GM23338 (cell line): ENCODE data around the gene PNP. TPM values are rescaled to one million over a fixed set of nuclear protein-coding genes. Genes with fewer than 3 reads are reported as not detected.
A peak's percentile ranks its signal among the peaks of the same experiment; 100 is the strongest.

Experiments used
- ATAC-seq: fragments of 200-7000 bp; cut with Tn5 transposase; 3 replicates; pipeline ENCODE4 v1.9.1; 2020
- DNase-seq: peaks from one replicate; pipeline ENCODE4 v3.0.0-alpha.2; 2015; ENCODE audit warnings: low spot score
- H2AFZ ChIP-seq: fragments of 200-600 bp; sonication (generic); 2 replicates; pipeline ENCODE4 v1.8.0; 2016; ENCODE audit warnings: antibody characterized with exemption, mild to moderate bottlenecking, moderate library complexity
- H3F3A ChIP-seq: fragments of 200-600 bp; sonication (generic); replicated peaks from 2 replicates; pipeline ENCODE4 v1.8.0; 2017; ENCODE audit warnings: antibody characterized with exemption, mixed run types, low read depth
- H3K27ac ChIP-seq: fragments of 200-600 bp; sonication (generic); 2 replicates; pipeline ENCODE4 v1.6.1; 2016; ENCODE audit warnings: low read depth
- H3K27me3 ChIP-seq: fragments of 200-600 bp; sonication (generic); 2 replicates; pipeline ENCODE4 v1.8.0; 2016; ENCODE audit warnings: mild to moderate bottlenecking, mixed run types, moderate library complexity; ENCODE audit not compliant: insufficient read depth
- H3K36me3 ChIP-seq: fragments of 200-600 bp; sonication (generic); 2 replicates; pipeline ENCODE4 v1.8.0; 2016; ENCODE audit warnings: mild to moderate bottlenecking; ENCODE audit not compliant: insufficient read depth
- H3K4me1 ChIP-seq: fragments of 200-600 bp; sonication (generic); 2 replicates; pipeline ENCODE4 v1.8.0; 2016; ENCODE audit warnings: mild to moderate bottlenecking, moderate library complexity; ENCODE audit not compliant: insufficient read depth
- H3K4me2 ChIP-seq: fragments of 200-600 bp; sonication (generic); 2 replicates; pipeline ENCODE4 v1.7.1; 2017; ENCODE audit warnings: mixed run types
- H3K4me3 ChIP-seq: fragments of 200-600 bp; sonication (generic); 2 replicates; pipeline ENCODE4 v1.6.1; 2016; ENCODE audit warnings: mixed run types
- H3K79me2 ChIP-seq: fragments of 200-600 bp; sonication (generic); replicated peaks from 2 replicates; pipeline ENCODE4 v1.8.0; 2017; ENCODE audit warnings: mild to moderate bottlenecking; ENCODE audit not compliant: insufficient read depth
- H3K9me2 ChIP-seq: fragments of 200-600 bp; sonication (generic); 2 replicates; pipeline ENCODE4 v1.8.0; 2017; ENCODE audit not compliant: insufficient read depth
- H4K20me1 ChIP-seq: fragments of 200-600 bp; sonication (generic); replicated peaks from 2 replicates; pipeline ENCODE4 v1.8.0; 2017; ENCODE audit warnings: mild to moderate bottlenecking; ENCODE audit not compliant: insufficient read depth
- H3K27ac Mint-ChIP-seq: 2 replicates; pipeline ENCODE4 v1.8.0; 2020; ENCODE audit warnings: inconsistent platforms, mild to moderate bottlenecking, moderate library complexity, mixed read lengths
- H3K27me3 Mint-ChIP-seq: 3 replicates; pipeline ENCODE4 v1.8.0; 2022; ENCODE audit warnings: low read depth, mild to moderate bottlenecking, moderate library complexity, mixed read lengths, inconsistent platforms; ENCODE audit not compliant: insufficient read depth, poor library complexity
- H3K36me3 Mint-ChIP-seq: 3 replicates; pipeline ENCODE4 v1.8.0; 2021; ENCODE audit warnings: low read depth, mild to moderate bottlenecking, inconsistent platforms, moderate library complexity, mixed read lengths
- H3K4me1 Mint-ChIP-seq: 3 replicates; pipeline ENCODE4 v1.8.0; 2020; ENCODE audit warnings: mild to moderate bottlenecking, inconsistent platforms, mixed read lengths
- H3K4me3 Mint-ChIP-seq: 3 replicates; pipeline ENCODE4 v1.8.0; 2021; ENCODE audit warnings: moderate library complexity, mild to moderate bottlenecking, inconsistent platforms, mixed read lengths
- H3K9me3 Mint-ChIP-seq: 3 replicates; pipeline ENCODE4 v1.8.0; 2020; ENCODE audit warnings: moderate library complexity, mild to moderate bottlenecking, inconsistent platforms, mixed read lengths
- CTCF ChIP-seq, 2 experiments: fragments of 200-600 bp in 1 of 2; sonication (generic) in 1 of 2; conservative IDR thresholded peaks; 2 replicates each; pipeline versions ENCODE4 v1.5.1 to v1.6.1; 2016 to 2017; ENCODE audit warnings: antibody characterized with exemption in 2 of 2, low read depth in 2 of 2, mild to moderate bottlenecking in 2 of 2, moderate library complexity in 1 of 2
- EZH2 ChIP-seq: fragments of 200-600 bp; sonication (generic); IDR thresholded peaks from one replicate; pipeline ENCODE4 v1.8.0; 2017; ENCODE audit warnings: antibody characterized with exemption, mild to moderate bottlenecking, low read depth; ENCODE audit not compliant: unreplicated experiment
- EZH2phosphoT487 ChIP-seq: fragments of 200-600 bp; sonication (generic); IDR thresholded peaks from one replicate; pipeline ENCODE4 v1.8.1; 2018; ENCODE audit warnings: antibody characterized with exemption; ENCODE audit not compliant: unreplicated experiment
- STAT1 ChIP-seq: IDR thresholded peaks from one replicate; pipeline ENCODE4 v1.6.1; 2016; ENCODE audit warnings: antibody characterized with exemption; ENCODE audit not compliant: unreplicated experiment
- ZNF114 ChIP-seq: fragments of 250-450 bp; sonication (Bioruptor Pico); IDR thresholded peaks from 2 replicates; pipeline ENCODE4 v1.5.0; 2020; ENCODE audit warnings: mild to moderate bottlenecking, moderate library complexity
- ZNF462 ChIP-seq: fragments of 250-450 bp; sonication (Bioruptor Pico); IDR thresholded peaks from 2 replicates; pipeline ENCODE4 v1.5.0; 2020; ENCODE audit warnings: mild to moderate bottlenecking, moderate library complexity
- polyA plus RNA-seq: library from polyadenylated mRNA; unstranded; fragments of >200 nt; fragmentation: Nextera tagmentation; extraction: Ambion mirVana; gene quantifications from 2 replicates; pipeline ENCODE4 v1.2.1, GENCODE V29; 2016
- total RNA-seq: library from RNA; depleted of rRNA; stranded (reverse); fragments of >200 nt; shearing (Covaris generic); gene quantifications from 2 replicates; pipeline ENCODE4 v1.2.3, GENCODE V29; 2014

PNP gene
- total and polyA plus RNA-seq, 2 experiments from 2014 or later = 60.7 to 102 TPM

DNA sequence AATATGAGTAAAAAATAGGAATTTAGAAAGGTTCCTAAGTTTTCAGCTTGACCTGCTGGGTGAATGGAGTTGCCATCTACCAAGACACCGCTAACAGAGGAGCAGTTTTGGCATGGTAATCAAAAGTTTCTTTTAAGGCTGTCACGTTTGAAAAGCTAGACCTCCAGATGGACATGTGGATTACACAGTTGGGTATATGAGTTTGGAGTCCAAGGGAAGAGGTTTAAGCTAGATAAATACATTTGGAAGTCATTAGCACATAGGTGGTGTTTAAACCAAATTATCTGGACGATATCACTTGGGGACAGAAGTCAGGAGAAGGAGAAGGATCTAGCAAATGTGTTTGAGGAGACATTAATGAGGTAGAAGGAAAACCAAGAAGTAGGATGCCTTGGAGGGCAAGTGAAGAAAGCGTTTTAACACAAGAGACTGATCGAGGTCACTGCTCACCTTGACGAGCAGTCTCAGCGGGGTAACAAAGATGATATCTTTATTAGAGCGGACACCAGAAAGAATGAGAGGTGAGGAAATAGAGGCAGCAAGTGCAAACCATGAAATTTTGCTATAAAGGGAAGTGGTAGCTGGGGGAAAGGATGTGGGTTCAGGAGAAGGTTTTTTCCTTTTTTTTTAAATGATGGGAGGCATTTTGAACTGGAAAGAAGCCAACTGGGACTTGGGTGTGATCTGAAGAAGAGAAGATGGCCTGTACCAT lies 17.6 kb downstream of the PNP start (continued):
- no peak for TF ChIP-seq ZNF462 (CRISPR knock-in tag)

- DNase-seq (peak; percentile 17), ATAC-seq (peak; percentile 38; the same call in 2 of the 3 replicates)
- Histone ChIP-seq H3K4me3 (no peak overlapping the region), H3K9me2 (0 out of 2 replicates have a peak, but pooled peaks cover 7% of the 10 kb centered on the region), H3K4me2 (no peak overlapping the region), H2AFZ (peak overlapping the region; percentile 29; the same call in 1 of the 2 replicates), H3K4me1 (peaks cover 29% of the 10 kb centered on the region), H3K79me2 (no peaks in the 10 kb centered on the region), H3F3A (peaks cover 6% of the 10 kb centered on the region; the same call in 1 of the 2 replicates), H3K27ac (no peak overlapping the region; the same call in 1 of the 2 replicates), H4K20me1 (no peaks in the 10 kb centered on the region), H3K36me3 (0 out of 2 replicates have a peak, but pooled peaks cover 2% of the 10 kb centered on the region), H3K27me3 (no peaks in the 10 kb centered on the region)
- TF ChIP-seq ZNF462 (CRISPR knock-in tag) (no peak), STAT1 (no peak), ZNF114 (CRISPR knock-in tag) (no peak), EZH2phosphoT487 (no peak), EZH2 (no peak), CTCF (conservative IDR thresholded peaks at IDR 0.05; ENCODE audit: low read depth in 2 of 2) (peak; percentile 48 to 51)
- H3K4me1 Mint-ChIP-seq = peaks cover 44% of the 10 kb centered on the region
- no peak overlapping the region for H3K27ac Mint-ChIP-seq
- peaks cover 2% of the 10 kb centered on the region for H3K27me3 Mint-ChIP-seq
- H3K4me3 Mint-ChIP-seq = no peak overlapping the region
- no peaks in the 10 kb centered on the region for H3K9me3 Mint-ChIP-seq
- H3K36me3 Mint-ChIP-seq = no peaks in the 10 kb centered on the region
Observed at GRCh38 chr14:20487396-20487725, 18.2 kb downstream of the PNP start.
